ENCODE data around the gene DNAJC17.

Gene DNAJC17

DNA sequence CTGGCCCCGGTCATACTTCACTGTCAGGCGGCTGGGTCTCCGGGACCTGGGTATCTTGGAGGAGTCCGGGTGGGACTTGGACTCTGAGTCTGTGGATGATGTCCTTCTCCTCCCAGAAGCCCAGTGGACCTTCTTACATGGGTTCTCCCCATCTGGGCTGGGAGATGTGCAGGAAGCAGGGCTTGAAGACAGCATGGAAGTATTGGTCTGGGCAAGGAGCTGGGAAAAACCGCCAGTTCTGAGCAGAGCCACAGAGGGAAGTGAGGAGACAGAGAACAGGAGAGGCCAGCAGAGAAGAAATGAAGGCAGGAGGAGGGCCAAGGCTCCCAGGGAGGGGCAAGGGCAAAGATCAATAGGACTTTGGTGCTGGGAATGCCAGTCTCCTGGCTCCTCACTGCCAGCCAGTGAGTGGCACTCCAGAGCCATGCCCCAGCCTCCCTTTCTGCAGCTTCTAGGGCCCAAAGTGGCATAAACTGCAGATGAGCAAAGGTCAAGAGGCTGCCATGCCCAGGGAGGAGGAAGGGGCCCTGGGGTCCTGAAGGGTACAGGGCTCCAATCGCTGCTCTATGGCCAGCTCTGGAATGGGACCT is 21.3 kb upstream of the DNAJC17 start, which contains the start of gene PPP1R14D:
Gene PPP1R14D (minus strand): TSS at position 262 of the 590 bp plus-strand sequence. CDS start 67 bp downstream, at position 195.
- DNase-seq = no peak

DNA sequence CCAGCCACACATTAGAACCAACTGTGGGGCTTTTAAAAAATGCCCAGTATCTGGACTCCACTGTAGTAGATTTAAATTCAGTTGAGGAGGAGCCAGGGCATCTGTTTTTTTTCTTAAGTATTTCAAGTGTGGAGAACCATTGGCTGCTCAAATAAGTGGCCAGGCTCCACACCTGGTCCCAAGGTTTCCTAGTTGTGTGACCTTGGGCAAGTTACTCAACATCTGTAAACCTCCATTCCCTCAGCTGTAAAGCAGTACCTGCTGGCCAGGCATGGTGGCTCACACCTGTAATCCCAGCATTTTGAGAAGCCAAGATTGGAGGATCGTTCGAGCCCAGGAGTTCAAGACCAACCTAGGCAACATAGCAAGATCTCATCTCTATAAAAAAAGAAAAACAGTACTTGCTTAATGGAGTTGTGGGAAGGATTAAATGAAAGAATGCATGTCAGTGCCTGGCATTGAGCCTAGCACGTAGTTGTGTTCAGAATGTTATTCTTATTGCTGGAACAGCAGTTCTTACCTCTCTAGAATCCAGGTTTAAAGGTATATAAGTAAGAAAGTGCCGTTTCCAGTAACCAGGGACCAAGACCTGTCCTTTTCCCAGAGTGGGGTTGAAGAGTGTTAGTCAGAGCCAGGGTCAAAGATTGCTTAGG is 19.3 kb upstream of the DNAJC17 start:
- DNase-seq = no peak

DNA sequence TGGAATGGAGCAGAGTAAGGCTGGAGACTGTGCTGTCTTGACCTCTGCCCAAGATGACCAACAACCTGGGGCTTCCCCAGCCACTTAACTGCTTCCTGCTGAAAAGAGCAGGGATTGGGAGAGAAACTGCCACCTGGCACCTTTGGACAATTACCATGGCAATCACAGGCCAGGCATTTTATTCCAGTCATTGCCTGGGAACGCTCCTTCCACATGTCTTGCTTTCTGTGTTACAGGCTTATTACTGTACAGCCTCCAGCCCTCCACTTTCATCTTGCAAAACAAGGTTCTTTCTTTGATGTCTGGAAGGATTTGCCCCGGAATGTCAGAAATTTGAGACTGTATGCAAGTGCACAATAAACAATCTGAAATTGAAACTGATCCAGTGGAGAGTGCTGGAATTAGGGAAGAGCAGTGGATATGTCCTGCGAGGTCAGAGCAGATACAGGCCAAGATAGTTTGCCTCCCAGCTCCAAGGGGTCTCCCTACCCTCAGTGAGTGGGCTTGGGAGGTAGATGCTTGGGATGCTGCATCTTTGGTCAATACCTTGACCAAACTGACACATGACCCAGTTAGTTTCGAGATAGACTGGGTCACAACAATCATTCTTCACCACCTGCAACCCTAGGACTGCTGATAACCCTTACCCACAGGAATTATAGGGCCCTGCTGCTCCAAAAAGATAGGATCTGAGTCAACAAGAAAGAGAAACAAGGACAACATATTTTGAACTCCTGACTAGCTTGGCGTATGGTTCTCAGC is 18.6 kb upstream of the DNAJC17 start:
- DNase-seq = no peak

DNA sequence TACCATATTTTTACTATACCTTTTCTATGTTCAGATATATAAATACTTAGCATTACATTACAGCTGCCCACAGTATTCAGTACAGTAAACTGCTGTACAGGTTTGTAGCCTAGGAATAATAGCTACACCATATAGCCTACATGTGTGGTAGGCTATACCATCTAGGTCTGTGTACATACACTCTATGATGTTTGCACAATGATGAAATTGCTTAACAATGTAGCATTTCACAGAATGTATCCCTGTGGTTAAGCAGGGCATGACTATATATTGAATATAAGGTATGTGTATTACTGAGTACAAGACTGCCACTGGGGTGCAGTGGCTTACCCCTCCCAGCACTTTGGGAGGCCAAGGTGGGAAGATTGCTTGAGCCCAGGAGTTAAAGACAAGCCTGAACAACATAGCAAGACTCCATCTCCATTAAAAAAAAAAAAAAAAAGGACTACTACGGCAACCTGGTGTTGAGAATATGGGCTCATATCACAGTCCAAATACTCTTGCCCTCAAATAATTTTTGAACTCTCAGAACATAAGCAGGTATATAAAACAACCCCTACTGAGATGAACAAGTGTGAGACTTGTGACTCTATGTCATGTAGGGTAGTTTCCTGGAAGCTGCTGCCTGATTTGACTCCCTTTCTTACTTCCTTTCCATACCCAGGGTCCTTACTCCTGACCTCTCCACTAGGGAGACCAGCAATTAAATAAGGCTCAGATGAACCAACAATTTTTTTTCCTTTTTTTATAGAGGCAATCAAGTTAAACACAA is 16.5 kb upstream of the DNAJC17 start:
- DNase-seq = no peak

DNA sequence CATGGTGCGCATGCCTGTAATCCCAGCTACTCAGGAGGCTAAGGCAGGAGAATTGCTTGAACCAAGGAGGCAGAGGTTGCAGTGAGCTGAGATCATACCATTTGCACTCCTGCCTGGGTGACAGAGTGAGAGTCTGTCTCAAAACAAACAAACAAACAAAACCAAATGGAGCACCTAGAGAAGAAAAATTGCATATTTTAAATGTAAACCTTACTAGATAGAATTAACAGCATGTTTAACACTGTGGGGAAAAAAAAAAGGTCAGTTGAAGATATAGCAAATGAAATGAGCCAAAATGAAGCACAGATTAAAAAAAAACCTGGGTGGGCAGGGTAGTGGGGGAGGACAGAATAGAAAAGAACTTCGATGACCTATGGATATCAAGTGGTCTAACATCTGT is 13.9 kb upstream of the DNAJC17 start:
- DNase-seq = no peak

DNA sequence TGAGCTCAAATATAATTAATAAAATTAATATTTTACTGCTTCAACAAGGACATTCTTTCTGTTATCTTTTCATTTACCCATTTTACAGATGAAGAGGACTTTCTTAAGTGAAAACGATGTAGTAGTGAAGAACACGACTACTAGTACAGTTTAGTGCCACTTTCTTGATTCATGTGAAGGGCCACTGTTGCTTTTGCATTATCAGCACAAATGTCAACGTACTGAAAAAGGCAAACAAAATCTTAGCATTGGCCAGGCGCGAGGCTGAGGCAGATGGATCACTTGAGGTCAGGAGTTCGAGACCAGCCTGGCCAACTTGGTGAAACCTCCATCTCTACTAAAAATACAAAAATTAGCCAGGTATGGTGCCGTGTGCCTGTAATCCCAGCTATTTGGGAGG is 11.8 kb upstream of the DNAJC17 start:
- DNase-seq = no peak

DNA sequence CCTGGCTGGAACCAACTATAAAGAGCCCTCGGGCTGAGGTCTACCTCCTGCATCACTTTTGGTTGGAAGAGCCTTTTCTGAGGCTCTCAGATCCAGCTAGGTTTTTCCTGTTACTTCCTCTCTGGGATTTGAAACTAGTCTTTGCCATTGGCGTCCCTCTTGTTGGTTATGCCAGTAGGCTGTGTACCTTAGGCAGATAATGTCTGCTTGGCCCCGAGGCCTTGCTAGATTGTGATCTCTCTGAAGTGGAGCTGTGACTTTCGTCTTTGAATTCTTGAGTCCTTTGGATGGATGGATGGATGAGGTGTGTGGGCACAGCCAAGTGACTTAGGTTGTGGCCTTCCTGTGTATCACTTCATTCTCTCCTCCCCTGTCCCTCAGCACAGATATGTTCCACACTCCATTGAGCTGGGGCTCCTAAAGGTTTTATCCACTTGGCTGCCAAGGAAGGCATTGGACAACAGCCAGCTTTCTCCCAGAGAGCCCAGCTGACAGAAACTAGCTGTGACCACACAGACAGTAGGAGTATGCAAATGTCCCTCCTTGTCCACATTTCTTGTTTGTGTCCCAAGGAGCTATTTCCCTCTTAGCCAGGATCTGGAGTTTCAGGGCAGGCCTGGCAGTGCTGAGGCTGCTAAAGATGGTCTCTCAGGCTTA is 7.9 kb upstream of the DNAJC17 start:
- no peak for DNase-seq

DNA sequence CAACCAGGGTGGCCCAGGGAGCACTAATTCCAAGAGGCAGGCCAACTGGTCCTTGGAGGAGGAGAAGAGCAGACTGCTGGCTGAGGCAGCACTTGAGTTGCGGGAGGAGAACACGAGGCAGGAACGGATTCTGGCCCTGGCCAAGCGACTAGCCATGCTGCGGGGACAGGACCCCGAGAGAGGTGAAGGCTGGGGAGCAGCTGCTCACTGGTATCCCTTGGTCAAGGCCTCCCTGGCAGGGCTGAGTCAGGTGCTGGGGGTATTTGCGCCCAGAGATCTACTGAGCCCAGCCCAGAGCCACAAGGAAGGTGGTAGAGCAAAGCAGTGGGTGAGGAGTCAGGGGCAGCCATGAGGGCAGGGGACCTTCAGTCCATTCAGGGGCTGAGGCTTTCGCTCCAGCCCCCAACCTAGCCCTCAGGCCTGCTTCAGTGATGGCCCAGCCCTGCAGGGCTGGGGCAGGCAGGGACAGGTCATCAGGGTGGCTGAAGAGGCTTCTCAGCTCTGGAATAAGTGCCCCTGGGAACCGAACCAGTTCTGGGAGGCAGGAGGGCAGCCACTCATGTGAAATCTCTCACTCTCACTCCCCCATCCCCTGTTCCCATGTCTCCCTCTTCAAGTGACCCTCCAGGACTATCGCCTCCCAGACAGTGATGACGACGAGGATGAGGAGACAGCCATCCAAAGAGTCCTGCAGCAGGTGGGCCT is 5.6 kb upstream of the DNAJC17 start:
- DNase-seq = no peak

DNA sequence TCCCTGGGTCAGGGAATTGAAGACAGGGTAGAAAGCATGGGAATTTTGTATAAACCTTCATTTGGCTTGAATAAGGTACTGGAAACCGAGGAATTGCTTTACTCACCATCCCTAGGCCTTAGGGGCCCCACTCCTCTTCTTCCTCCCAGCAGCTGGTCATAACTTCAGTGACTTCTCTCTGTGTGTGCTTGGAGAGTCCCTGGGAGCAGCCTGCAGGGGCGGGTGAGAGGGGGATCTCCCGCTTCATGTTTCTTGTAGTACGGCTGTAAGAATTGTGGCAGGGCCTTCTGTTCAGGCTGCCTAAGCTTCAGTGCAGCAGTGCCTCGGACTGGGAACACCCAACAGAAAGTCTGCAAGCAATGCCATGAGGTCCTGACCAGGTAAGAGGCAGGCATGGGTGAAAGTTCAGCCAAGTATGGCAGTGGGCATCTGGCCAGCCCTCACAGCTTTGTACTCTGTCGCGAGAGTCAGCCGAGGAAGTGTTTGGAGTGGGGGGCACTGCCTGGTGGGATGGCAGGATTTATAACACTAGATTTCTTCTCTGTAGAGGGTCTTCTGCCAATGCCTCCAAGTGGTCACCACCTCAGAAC is 1.7 kb upstream of the DNAJC17 start:
- DNase-seq = no peak

DNA sequence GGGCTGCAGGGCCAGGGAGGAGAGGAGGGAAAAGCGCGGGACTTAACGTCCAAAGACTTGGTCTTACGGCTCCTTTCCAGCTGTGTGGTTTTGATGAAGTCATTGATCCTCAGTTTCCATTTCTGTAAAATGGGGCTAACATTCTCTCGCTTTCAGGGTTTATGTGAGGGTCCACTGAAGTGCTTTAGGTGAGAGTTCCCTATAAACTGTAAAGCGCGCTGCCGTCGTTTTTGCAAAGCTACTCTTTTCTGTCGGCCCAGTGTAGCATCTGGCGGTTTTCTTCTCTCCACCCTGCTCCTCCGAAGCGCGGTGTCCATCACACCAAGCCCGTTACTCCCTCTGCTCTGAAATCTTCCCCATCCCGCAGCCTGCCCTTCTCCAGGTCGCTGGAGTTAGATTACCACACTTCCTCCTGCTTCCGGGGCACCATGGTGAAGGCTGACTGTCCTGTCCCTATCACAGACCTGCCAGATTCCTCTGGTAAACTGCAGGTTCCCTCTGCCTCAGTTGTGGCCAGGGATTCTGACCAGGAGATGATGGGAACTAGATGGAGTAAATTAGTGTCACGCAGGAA is 702 bp upstream of the DNAJC17 start:
- DNase-seq = no peak

DNA sequence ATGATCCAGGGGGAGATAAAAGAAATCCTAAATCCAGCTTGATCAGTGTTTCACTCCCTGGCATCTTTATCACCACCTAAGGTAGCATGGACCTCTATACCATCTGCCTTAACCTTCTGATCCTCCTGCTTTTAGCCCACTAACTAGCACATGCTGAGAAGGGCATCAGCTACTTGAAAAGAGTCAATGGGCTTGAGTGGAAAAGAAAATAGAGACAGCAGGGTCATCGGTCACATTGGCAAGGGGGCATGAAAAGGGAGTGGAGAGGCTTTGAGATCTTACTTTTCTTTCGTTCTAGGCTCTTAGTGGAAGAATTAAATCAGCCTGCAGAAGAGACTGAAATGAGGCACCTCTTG is 623 bp downstream of the DNAJC17 start:
- no peak for DNase-seq

DNA sequence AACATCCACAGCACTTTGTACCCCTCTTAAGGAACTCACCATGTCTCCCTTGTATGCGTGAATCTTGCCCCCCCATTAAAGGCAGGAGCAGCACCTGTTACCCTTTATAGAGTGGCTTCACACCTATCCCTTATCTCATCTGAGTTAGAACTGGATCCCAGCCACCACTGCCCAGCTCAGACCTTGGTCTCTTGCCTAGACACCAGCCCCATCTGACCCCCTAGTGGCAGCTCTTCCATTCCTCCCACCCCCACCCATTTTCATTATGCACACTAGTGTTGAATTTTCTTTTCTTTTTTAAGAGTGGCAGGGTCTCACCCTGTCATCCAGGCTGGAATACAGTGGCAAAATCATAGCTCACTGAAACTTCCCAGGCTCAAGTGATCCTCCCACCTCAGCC is 3.6 kb downstream of the DNAJC17 start:
- no peak for DNase-seq

DNA sequence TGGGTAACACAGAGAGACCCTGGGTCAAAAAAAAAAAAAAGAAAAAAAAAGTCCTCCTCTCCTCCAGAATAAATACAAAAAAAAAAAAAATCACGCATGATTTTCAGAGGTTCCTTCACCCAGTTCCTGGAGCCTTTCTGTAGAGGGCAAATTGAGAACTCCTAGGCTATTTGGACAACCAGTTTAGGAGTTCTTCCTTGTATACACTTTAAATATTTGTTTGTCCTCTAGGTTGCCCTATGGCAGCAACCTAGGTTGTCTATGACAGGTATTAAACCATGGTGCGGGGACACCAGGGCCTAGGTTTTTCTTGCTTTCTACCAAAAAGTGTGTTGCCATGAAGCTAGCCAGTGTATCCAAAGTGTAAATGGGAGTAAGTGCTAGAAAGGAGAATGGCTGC is 4.2 kb downstream of the DNAJC17 start:
- DNase-seq = no peak

DNA sequence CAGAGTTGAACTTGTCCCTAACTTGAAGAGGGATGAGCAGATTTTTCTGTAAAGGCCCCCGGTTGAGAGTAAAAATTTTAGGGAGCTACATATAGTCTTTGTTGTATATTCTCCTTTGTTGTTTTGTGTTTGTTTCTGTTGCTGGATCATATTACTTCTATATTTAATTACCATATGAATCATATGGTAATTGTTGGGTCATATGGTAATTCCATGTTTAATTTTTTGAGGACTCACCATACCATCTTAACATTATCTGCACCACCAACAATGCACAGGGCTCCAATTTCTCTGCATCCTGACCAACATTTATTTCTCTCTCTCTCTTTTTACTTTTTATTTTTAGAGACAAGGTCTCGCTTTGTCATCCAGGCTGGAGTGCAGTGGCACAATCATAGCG is 7.8 kb downstream of the DNAJC17 start:
- no peak for DNase-seq

DNA sequence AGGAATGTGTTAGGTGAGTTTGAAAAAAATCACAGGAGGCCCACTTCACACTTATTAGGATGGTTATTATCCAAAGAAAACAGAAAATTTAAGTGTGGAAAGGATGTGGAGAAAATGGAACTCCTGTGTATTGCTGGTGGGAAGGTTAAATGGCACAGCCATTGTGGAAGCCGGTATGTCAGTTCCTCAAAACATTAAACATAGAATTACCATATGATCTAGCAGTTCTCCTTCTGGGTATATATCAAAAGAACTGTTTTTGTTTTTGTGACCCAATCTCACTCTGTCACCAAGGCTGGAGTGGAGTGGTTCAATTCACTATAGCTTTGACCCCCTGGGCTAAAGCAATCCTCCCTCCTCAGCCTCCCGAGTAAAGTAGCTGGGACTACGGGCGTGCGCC is 10.8 kb downstream of the DNAJC17 start:
- no peak for DNase-seq

DNA sequence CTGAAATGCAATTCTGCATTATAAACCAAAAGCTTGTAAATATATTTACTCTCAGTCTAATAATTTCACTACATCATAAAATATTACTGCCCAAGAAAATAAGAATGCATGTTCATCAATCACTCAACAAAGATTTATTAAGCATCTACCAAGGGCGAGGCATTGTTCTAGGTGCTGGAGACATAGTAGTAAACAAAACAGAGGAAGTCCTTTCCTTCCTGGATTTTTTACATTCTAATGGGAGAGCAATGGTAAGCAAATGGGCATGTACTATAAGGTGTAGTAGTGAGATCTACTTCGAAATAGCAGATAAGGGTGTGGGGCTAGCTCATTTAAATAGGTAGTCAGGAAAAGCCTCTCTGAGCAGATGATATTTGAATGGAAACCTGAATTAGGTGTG is 11.2 kb downstream of the DNAJC17 start:
- DNase-seq = no peak

DNA sequence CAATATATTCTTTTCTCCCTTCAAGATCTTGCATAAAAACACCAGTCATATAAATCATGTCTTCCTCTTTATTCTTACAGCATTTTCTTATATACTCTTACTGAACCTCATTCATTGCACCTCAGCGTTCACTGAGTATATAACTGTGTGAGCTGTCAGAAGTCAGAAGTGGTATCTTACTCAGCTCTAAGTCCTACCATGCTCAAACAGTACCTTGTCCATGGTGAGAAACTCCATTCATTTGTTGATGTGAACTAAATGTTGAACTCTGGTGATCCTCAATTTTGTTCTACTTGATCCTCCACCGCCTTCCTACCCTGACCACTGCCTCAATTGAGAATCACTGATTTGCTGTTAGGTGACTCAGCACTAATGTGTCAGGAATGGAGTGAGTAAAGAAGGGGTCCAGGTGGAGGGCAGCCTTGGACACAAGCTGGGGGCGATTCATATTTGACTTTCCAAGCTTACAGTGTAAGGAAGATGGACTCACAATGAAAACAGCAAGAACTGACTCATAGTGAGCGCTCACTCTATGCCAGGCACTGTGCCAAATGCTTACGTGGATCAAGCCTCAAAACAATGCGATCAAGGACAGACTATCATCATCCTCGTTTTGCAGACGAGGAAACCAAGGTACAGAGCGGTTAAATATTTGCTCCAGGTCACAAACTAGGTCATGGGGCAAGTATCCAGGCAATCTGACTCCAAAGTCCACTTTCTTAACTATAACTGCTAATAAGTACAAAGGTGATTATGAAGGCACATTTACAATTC is 13.9 kb downstream of the DNAJC17 start:
- DNase-seq = no peak

DNA sequence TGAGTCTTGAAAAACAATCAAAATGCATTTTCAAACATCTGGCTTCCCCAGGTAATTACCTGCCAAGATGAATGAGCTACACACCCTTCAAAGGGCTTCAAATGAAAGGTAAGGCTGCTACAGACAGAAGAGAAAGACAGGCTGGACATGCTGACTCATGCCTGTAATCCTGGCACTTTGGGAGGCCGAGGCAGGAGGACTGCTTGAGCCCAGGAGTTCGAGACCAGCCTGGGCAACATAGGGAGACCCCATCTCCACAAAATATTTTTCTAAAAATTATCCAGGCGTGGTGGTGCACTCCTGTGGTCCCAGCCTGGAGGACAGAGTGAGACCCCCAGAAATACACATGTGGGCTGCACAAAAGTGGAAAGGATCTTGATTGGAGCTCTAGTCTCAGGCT is 14.9 kb downstream of the DNAJC17 start:
- no peak for DNase-seq

DNA sequence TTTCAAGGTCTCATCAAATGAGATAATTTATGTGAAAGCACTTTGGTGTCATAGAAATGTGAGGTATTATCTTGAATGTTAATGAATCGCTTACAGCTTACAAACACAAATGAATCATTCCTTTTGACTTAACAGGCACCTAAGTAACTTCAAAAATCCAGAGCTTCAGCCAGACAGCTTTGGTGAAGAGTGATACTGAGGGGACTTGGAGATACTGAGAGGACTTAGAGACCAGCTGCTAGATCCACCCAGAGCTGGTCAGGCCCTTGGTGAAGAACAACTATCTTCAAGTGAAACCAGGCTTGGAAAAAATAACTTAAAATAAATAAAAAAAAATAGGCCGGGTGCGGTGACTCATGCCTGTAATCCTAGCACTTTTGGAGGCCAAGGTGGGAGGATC is 16.6 kb downstream of the DNAJC17 start:
- DNase-seq = no peak

DNA sequence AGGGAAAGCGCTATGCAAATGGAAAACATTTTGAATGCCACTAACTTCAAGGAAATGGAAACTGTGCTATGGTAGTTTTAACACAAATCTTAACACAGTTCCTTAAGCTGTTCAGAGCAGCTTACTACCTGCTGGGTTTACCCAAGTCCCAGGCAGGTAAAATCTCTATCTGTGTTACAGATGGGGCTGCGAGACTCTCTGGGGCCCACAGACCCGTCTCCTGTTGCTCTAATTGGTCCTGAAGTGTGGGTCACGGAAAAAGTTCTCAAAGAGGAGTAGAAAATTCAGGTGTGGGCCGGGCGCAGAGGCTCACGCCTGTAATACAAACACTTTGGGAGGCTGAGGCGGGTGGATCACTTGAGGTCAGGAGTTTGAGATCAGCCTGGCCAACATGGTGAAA is 17.3 kb downstream of the DNAJC17 start:
- no peak for DNase-seq

DNA sequence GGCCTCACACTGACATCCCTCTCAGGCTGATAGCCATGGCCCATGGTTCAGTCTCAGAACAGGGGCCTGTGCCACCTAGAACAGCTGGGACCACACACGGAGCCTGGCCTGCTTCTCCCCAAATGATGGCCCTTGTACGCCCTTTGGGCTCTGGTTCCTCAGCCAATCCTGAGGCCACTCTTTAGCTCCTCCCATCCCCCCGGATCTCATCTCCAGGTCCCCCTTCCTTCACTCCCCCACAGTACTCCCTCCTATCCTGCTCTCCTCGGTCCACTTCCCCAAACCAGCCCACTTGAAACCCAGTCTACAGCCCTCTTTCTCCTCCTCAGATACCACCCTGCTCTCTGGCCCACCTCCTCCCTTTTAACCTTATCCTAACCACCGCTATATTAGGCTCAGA is 18.2 kb downstream of the DNAJC17 start:
- no peak for DNase-seq

All from activated CD4-positive, CD25-positive, alpha-beta regulatory T cell (primary cell).